ENCODE results near the gene RNLS.

The RNLS gene

DNA sequence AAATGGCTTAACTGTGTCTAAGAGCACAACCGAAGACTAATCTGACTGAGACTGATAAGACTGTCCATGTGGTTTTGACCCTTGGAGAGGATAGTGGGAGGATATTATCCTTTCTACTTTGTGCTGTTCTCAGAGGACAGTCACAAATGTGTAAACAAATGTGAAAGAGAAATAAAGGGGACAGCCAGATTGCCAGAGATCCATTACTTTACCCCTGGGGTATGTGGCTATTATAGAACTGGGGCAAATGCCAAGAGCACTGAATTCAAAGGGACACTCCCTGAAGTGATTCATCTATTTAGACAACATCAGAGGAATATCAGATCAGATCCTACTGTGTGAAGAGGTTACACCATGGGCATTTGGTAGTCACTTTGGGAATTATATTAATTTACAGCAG is 154.7 kb downstream of the RNLS start:
- DNase-seq (ENCODE audit: low spot score): no peak

- DNase-seq (ENCODE audit: low spot score): no peak
These were observed 156.1 kb downstream of the RNLS start for GRCh38 chr10:88427024-88427423.

DNA sequence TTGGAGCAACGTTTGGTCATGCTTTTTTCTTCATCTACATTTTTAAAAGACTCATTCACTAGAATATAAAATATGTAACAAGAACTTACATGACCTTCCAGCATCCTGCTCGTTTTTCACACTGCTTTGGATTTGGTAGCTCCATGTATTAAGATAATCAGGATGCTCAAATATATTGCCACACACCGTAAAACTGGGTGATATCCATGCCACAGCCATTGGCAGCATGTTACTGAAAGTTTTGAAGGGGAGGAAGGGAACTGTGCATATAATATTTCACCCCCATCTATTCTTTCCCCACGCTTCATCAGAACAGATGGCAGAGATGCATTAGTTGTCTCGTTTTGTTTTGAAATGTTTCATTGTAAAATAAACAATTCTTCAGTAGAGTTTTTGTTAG is 158.2 kb downstream of the RNLS start:
- DNase-seq (ENCODE audit: low spot score): no peak

GRCh38 chr10:88423732-88424131 is 159.4 kb downstream of the RNLS start:
- no peak for DNase-seq (ENCODE audit: low spot score)

GRCh38 chr10:88421590-88421989 is 161.5 kb downstream of the RNLS start:
- DNase-seq (ENCODE audit: low spot score): no peak

- no peak for DNase-seq (ENCODE audit: low spot score)
These were observed 164.2 kb downstream of the RNLS start for GRCh38 chr10:88418871-88419270.

- DNase-seq (ENCODE audit: low spot score): no peak
These were observed 165.6 kb downstream of the RNLS start for GRCh38 chr10:88417387-88418030.

- no peak for DNase-seq (ENCODE audit: low spot score)
These were observed 166.3 kb downstream of the RNLS start for GRCh38 chr10:88416801-88417200.

DNA sequence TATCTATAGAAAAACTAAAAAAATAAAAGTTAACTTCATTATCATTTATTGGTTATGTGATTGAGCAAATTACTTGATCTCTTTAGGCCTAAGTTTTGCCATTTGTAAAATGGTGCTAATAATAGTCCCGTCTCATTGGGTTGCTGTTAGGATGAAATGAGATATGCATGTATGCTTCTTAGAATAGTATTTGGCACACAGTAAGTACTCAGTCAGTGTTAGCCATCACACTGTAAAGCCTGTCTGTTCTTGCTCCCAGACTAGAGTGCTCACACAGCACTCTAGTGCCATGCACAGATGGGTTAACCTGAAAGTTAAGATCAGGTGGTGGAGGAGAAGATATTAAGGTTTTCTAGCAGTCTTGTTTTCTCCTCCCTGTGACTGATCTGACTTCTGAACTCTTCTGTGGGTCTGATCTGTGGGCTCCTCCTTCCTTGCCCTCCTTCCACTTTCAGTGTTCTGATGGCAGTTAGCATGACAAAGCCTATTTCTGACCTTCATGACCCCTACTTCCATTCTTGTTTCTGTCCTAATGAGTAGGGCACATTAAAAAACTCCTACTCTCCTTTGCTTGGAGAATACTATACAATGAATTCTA is 167.5 kb downstream of the RNLS start:
- DNase-seq (ENCODE audit: low spot score): no peak

DNA sequence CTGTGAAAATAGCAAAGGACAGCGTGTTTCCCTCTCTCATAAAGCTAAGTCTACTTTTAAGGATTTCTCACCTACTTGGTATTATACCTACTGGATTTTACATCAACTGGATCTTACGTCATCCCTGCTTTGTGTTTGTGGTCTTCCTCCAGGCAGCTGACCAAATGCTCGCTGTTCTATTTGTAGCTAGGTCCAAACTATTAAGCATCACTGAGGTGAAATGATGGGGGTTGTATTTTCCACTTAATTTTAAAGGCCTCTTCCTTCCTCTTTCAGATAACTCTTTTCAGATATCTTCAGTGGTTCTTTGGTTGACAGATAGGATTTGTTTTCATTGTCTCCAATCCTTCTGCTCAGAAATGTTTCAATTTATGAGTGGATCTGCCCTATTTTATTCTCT is 169.7 kb downstream of the RNLS start:
- DNase-seq (ENCODE audit: low spot score): no peak

GRCh38 chr10:88411772-88412349 is 171.3 kb downstream of the RNLS start:
- no peak for DNase-seq (ENCODE audit: low spot score)

GRCh38 chr10:88409824-88410223 is 173.3 kb downstream of the RNLS start:
- no peak for DNase-seq (ENCODE audit: low spot score)

DNA sequence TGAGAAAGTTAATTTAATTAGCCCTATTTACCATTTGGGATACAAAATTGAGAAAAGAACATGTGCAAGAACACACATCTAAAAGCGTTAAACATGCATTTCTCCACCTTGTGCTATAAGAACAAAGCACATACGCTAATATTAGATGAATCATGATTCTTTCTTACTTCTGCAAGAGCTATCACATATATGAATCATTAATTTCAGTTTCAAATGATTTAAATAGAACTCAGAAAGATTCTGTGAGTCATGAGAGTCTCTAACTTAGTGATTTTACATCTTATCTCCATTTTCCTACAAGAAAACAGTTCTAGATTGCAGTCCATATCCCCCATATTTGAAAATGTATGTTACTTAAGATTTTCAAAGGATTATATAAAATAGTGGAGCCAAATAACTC is 173.9 kb downstream of the RNLS start:
- no peak for DNase-seq (ENCODE audit: low spot score)

DNA sequence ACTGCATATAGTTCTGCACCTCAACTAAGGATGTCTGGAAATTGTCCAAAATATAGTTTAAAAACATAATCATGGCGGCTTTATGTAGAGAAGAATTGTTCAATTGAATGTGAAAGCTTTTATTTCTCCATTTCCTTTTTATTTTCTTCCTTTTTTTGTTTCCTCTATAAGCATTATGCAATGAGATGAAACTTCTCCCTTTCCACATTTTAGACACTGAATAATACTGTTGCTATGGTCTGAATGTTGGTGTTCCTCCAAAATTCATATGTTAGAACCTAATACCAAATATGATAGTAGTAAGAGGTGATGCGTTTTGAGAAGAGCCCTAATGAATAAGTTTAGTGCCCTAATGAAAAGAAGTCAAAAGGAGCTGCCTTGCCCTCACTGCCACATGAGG is 175.0 kb downstream of the RNLS start:
- no peak for DNase-seq (ENCODE audit: low spot score)

DNA sequence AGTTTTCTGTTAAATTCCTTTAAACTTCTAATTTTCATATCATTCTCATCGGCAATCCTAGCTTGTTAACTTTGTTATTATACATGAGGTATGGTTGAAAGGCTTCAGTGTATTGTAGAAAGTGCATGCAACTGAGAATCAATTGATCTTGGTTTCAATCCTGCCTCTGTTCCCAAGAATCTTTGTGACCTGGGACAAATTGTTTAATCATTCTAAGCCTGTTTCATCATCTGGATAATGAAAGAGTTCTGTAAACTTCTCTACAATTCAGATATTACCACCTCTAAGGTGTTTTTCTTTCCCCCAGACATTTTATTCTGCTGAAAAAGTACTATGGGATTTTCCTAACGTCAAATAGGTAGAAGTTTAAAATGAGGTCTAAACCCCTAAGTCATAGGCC is 179.0 kb downstream of the RNLS start:
- DNase-seq (ENCODE audit: low spot score): no peak

- DNase-seq (ENCODE audit: low spot score): no peak
These were observed 181.3 kb downstream of the RNLS start for GRCh38 chr10:88401671-88402347.

GRCh38 chr10:88399240-88399639 is 183.9 kb downstream of the RNLS start:
- DNase-seq (ENCODE audit: low spot score): no peak

- DNase-seq (ENCODE audit: low spot score): no peak
These were observed 187.4 kb downstream of the RNLS start for GRCh38 chr10:88395677-88396076.

- DNase-seq (ENCODE audit: low spot score): no peak
These were observed 190.9 kb downstream of the RNLS start for GRCh38 chr10:88392222-88392621.

DNA sequence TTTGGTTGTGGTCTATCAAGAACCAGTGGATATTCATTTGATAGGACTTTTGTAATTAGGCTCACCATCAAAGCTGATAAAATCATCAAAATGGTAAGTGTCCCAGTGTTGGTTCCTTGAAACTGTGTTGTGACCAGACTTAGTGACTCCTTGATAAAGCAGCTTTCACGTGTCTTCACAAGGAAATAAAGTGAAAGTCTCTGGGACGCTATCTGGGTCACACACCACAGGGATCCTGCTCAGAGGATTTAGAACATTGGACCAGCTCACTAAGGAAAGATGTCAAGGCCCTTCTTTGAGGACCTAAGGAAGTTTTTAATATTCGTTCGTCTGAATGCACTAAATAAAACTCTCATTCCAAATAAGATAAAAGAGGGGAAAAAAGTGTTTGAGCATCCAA is 193.1 kb downstream of the RNLS start:
- no peak for DNase-seq (ENCODE audit: low spot score)

- DNase-seq (ENCODE audit: low spot score): no peak
These were observed 193.7 kb downstream of the RNLS start for GRCh38 chr10:88389456-88389855.

DNA sequence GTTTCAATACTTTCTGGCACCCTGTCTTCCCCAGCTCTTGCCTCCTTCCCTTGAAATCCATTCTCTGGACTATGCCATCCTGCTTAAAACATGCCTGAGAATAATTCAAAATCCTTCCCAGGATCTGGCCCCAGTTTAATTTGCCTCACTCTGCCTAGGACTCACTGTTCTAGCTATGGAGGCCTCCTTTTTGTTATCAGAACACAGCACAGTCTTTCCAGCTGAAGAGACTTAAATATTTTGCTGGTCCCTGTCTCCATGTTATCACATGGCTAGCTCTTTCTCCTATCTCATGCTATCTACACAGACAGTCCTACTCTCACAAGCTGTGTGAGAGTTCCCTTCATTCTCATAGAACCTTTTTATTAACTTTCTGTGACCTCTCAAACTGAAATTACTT is 194.8 kb downstream of the RNLS start:
- no peak for DNase-seq (ENCODE audit: low spot score)
